ENCODE results near the gene NDRG2. TPM values are rescaled to one million over a fixed set of nuclear protein-coding genes. Genes with fewer than 3 reads are reported as not detected.
A peak's percentile ranks its signal among the peaks of the same experiment; 100 is the strongest.

NDRG2 gene
- total and polyA plus RNA-seq, 7 donors, result 328 to 2,087 (median 762) TPM

- Histone ChIP-seq H3K36me3 (ENCODE audit: insufficient read depth in 1 of 2, low read depth in 1 of 2) (peaks cover 2 to 68% of the 10 kb centered on the region in 2 donors), H3K27me3 (ENCODE audit: insufficient read depth in 3 of 3, low read length in 2 of 3) (no peaks in the 10 kb centered on the region), H3K4me3 (peak overlapping the region; percentile 12), H3K9me3 (no peaks in the 10 kb centered on the region), H3K4me1 (peaks cover 86% of the 10 kb centered on the region), H3K27ac (peak overlapping the region; percentile 13)
- DNase-seq (no peak), ATAC-seq (no peak)
- intact Hi-C loops (cut with DNase I), result loop anchor here in 1 of 2 donors (5.0 kb wide), 1 partner anchor 74 kb away; no protein-coding TSS in a partner anchor
- 30 to 46% (median 33%) methylated on average over 7 of the region's 7 CpGs for WGBS, 3 donors
- TF ChIP-seq, protein P1, sequence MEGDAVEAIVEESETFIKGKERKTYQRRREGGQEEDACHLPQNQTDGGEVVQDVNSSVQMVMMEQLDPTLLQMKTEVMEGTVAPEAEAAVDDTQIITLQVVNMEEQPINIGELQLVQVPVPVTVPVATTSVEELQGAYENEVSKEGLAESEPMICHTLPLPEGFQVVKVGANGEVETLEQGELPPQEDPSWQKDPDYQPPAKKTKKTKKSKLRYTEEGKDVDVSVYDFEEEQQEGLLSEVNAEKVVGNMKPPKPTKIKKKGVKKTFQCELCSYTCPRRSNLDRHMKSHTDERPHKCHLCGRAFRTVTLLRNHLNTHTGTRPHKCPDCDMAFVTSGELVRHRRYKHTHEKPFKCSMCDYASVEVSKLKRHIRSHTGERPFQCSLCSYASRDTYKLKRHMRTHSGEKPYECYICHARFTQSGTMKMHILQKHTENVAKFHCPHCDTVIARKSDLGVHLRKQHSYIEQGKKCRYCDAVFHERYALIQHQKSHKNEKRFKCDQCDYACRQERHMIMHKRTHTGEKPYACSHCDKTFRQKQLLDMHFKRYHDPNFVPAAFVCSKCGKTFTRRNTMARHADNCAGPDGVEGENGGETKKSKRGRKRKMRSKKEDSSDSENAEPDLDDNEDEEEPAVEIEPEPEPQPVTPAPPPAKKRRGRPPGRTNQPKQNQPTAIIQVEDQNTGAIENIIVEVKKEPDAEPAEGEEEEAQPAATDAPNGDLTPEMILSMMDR (IDR thresholded peaks at IDR 0.05), result no peak
Observed at GRCh38 chr14:21018286-21018685, 6.6 kb downstream of the NDRG2 start.

- WGBS, 3 donors, result 51 to 58% (median 55%) methylated on average over 27 to 28 of the region's 28 CpGs
- no peaks in the 10 kb centered on the region for H3K9me3 ChIP-seq
- H3K36me3 ChIP-seq (ENCODE audit: insufficient read depth in 1 of 2, low read depth in 1 of 2), result peaks cover 2 to 67% of the 10 kb centered on the region in 2 donors
- ATAC-seq (no peak), DNase-seq (no peak)
- peaks cover 80% of the 10 kb centered on the region for H3K4me1 ChIP-seq
- intact Hi-C loops (cut with DNase I), result loop anchor here in 1 of 2 donors (5.0 kb wide), 1 partner anchor 75 kb away; no protein-coding TSS in a partner anchor
- TF ChIP-seq, protein P1 (IDR thresholded peaks at IDR 0.05), result no peak
- H3K27ac ChIP-seq, result peak overlapping the region; percentile 13
- no peaks in the 10 kb centered on the region for H3K27me3 ChIP-seq (ENCODE audit: insufficient read depth in 3 of 3, low read length in 2 of 3)
- H3K4me3 ChIP-seq, result peak overlapping the region; percentile 12
Observed at GRCh38 chr14:21017528-21018245, 7.2 kb downstream of the NDRG2 start.

DNA sequence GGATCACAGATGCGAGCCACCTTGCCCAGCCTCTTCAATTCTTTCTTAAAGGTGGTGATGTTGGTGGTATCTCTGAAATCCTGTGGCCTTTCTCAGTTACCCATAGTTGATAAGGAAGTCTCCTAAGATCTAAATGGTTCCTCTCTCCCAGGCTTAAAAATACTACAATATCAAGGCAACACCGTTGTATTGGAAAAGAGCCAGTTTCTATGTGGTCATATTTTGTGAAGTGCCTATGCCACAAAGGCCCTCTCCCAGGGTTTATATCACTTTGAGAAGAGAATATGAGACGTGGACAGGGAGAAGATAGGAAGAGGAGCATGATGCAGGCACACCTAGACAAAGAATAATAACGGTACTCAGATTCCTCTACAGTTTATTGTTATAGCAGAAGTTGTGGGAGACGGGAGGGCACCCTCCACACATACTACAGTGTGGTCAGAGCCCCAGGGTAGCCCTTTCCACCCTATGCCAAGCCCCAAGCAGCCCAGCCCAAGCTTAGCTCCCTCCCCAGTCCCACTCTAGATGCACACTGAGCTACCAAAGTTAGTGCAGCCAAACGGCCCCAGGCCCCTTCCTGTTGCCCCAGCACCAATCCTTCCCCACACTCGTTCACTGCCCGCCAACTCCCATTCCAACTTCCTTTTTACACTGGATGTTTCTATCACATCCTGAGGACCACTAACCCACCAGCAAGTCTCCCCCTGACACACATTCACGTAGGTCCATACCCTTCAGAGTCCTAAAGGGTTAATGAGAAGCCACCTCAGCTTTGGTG is 8.3 kb downstream of the NDRG2 start:
- H3K4me3 ChIP-seq, result no peak overlapping the region
- no peak for DNase-seq
- 49 to 67% (median 55%) methylated on average over 9 of the region's 9 CpGs for WGBS, 3 donors
- ATAC-seq, result no peak
- TF ChIP-seq, protein P1 (IDR thresholded peaks at IDR 0.05), result no peak
- intact Hi-C loops (cut with DNase I), result loop anchor here in 1 of 2 donors (5.0 kb wide), 1 partner anchor 76 kb away; no protein-coding TSS in a partner anchor
- H3K9me3 ChIP-seq, result no peaks in the 10 kb centered on the region
- H3K36me3 ChIP-seq (ENCODE audit: insufficient read depth in 1 of 2, low read depth in 1 of 2), result peaks cover 2 to 56% of the 10 kb centered on the region in 2 donors
- H3K27ac ChIP-seq, result peak overlapping the region; percentile 50
- H3K27me3 ChIP-seq (ENCODE audit: insufficient read depth in 3 of 3, low read length in 2 of 3), result no peaks in the 10 kb centered on the region
- H3K4me1 ChIP-seq, result peaks cover 71% of the 10 kb centered on the region

DNA sequence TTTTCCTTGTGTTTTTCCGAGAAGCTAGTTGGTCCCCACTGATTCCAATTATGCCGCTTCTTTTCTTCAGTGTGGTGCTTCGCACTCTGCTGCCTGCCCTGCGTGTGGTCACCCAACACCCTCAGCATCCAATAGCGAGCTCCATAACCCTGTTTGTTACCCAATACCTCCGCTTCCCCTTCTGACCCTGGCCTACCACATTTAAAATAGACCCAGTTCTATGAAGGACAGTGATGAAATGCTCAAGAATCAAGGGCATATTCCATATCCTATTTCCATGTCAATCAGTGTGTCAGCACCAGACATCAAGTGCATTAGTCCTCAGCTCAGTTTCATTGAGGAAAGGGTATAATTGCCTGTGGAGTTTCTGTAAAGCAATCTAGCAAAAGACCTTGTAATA is 9.5 kb downstream of the NDRG2 start:
- H3K27ac ChIP-seq, result peak overlapping the region; percentile 63
- TF ChIP-seq, protein P1 (IDR thresholded peaks at IDR 0.05), result no peak
- no peaks in the 10 kb centered on the region for H3K27me3 ChIP-seq (ENCODE audit: insufficient read depth in 3 of 3, low read length in 2 of 3)
- peaks cover 2 to 44% of the 10 kb centered on the region in 2 donors for H3K36me3 ChIP-seq (ENCODE audit: insufficient read depth in 1 of 2, low read depth in 1 of 2)
- peak overlapping the region; percentile 23 for H3K4me3 ChIP-seq
- peaks cover 58% of the 10 kb centered on the region for H3K4me1 ChIP-seq
- DNase-seq, result peak in 1 of 2 donors; percentile 63
- peak; percentile 73 to 87 (median 83) for ATAC-seq
- H3K9me3 ChIP-seq, result no peaks in the 10 kb centered on the region
- 20 to 26% (median 24%) methylated on average over 6 of the region's 6 CpGs for WGBS, 3 donors
- intact Hi-C loops (cut with DNase I), result loop anchor here (2.0 to 5.0 kb wide), 2 partner anchors 77 to 89 kb away; no protein-coding TSS in a partner anchor

All from psoas muscle (tissue), 8 donors.